Activated naive CD4-positive, alpha-beta T cell treated with anti-CD3 and anti-CD28 coated beads, Interleukin-2, amount 50 U/mL, for 16 hours (primary cell): Measurements from ENCODE around the gene PGS1.
"Not testable (repeated sequence)": the region's sequence is repeated elsewhere in the genome, so short reads cannot be mapped to it uniquely, and the experiment has no call there.

Experiments used
- DNase-seq: peaks from one replicate; pipeline ENCODE4 v3.0.0-alpha.2; 2020

PGS1 gene, protein sequence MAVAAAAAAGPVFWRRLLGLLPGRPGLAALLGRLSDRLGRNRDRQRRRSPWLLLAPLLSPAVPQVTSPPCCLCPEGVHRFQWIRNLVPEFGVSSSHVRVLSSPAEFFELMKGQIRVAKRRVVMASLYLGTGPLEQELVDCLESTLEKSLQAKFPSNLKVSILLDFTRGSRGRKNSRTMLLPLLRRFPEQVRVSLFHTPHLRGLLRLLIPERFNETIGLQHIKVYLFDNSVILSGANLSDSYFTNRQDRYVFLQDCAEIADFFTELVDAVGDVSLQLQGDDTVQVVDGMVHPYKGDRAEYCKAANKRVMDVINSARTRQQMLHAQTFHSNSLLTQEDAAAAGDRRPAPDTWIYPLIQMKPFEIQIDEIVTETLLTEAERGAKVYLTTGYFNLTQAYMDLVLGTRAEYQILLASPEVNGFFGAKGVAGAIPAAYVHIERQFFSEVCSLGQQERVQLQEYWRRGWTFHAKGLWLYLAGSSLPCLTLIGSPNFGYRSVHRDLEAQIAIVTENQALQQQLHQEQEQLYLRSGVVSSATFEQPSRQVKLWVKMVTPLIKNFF

DNA sequence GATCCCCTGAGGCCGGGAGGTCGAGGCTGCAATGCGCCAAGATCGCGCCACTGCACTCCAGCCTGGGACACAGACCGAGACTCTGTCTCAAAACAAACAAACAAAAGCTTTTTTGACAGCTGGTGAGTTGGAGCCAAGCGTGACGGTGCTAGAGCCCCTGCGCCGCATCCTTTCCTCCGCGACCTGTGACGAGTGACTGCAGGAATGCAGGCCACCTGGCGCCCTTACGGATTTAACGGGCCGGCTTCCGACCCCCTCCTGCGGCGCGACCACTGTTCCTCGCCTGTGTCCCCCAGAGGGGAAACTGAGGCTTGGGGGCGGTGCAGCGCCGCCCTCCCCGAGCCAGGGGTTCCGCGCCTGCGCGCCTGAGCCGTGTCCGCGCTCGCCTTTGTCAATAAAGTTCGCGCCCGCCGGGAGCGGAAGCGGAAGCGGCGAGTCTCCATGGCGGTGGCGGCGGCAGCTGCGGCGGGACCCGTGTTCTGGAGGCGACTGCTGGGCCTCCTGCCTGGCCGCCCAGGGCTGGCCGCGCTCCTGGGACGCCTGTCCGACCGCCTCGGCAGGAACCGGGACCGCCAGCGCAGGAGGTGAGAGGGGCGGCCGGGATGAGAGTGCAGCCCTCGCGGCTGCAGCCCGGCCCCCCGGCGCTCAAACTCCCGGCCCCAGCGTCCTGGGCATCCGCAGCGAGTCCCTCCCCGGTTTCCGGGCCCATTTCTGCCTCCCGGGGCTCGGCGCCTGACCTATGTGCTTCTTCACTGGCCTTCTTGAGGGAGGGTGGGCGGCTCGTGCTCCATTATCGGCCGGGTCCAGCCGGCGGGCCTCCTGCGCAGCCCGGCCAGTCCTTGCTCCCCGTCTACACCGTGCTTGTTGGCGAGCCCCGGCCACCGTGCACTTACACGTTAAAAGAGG lies at the start of gene PGS1:
PGS1 (plus strand) TSS at position 425 of the 906 bp plus-strand sequence; CDS start at position 442, 17 bp downstream.
- peak; percentile 83 for DNase-seq

DNA sequence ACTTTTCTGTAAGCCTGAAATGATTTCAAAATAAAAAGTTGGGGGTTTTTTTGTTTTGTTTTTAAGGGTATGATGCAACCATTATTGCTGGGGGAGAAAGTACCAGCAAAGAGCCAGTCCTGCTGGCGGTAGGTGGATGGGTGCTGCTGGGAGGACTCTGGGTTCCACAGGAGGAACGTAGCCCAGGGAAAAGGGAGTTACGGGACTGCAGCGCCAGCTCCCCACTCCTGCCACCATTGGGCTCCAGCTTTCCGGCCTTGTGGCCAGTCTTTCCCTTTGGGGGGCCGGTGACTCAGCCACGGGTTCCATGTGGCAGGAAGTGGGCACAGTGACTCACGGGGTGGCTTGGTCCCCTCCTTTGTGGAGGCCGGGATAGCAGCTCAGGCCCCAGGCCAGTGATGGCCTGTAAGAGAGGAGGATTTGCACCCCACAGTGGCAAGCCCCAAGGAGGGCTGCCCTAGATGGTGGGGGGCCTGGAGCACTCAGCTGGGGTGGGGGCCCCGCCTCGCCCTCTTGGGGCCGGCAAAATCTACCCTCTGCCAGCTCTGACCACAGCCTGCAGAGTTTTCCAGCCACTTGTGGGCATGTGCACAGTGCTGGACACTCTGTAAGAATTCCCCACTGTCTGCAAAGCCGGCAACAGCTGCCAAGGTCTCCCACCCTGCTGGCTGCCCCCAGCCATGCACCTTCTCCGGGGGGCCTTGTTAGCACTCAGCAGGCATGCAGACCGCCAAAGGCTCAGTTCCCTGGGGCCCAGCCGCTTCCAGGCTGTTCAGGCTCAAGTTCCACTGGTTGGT lies 49.0 kb upstream of the PGS1 start:
- no peak for DNase-seq

DNA sequence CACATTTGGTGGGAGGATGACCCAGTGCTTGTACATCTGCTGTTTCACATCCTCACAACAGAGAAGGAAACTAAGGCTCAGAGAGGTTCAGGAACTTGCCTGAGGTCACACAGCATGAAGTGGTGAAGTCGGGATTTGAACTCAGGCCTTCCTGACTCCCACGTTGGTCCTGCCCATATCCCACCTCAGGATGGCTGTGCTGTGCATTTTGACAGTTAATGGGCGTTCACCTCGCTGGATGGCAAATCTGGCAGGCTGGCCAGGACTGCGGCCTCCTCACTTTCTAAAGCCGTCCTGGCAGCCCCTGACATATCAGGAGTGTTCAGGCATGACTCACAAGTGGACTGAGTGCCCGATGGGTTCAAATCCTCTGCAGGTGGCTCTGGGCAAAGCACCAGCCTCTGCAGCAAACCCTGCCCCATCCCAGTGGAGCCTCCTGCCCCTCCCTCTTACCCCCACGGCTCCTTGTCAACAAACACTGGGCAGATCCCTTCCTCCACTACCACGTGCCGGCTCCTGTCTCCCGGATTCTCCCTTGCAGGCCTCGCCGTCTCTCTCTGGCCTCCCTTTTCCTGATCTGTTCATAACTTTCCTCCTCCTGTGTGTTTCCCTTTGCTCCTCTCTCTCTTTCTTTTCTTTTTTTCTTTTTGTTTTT lies 47.8 kb upstream of the PGS1 start:
- no peak for DNase-seq

DNA sequence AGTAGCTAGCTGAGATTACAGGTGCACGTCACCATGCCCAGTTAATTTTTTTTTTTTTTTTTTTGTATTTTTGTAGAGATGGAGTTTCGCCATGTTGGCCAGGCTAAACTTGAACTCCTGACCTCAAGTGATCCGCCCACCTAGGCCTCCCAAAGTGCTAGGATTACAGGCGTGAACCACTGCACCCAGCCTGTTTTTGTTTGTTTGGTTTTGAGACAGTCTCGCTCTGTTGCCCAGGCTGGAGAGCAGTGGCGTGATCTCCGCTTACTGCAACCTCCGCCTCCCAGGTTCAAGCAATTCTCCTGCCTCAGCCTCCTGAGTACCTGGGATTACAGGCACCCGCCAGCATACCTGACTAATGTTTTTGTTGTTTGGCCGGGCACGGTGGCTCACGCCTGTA lies 47.1 kb upstream of the PGS1 start:
- DNase-seq, result not testable (repeated sequence)

DNA sequence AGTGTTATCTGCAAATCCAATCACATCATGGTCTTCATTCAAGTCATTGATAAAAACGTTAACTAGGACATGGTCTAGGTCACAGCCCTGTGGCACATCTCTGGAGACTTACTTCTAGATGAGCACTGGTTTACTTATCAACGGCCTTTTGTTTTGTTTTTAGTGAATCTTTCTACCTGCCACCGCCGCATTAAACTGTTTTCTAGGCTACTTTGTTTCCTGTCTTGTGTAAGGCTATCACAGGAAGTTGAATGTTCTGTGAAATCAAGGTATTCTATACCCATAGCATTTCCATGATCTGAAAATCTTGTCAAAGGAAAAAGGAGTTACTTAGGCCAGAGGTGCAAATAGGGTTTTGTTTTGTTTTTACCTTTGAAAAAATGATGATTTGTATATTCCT lies 45.5 kb upstream of the PGS1 start:
- DNase-seq, result no peak

DNA sequence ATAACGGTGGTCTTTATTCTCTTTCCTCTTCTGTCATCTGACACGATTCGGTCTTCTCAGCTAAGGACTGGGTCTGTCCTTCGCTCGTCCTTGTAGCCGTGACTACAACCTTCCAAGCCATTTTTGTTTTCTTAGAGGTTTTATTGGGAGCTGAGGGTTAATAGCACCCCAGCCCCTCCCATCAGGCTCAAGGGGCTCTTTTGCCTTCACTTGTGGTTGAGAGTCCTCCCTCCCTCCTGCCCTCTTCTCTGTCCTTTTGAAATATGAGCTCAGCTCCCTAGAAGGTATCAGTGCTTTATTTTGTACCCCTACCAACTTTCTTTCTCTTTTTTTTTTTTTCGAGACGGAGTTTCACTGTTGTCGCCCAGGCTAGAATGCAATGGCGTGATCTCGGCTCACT lies 43.2 kb upstream of the PGS1 start:
- no peak for DNase-seq

DNA sequence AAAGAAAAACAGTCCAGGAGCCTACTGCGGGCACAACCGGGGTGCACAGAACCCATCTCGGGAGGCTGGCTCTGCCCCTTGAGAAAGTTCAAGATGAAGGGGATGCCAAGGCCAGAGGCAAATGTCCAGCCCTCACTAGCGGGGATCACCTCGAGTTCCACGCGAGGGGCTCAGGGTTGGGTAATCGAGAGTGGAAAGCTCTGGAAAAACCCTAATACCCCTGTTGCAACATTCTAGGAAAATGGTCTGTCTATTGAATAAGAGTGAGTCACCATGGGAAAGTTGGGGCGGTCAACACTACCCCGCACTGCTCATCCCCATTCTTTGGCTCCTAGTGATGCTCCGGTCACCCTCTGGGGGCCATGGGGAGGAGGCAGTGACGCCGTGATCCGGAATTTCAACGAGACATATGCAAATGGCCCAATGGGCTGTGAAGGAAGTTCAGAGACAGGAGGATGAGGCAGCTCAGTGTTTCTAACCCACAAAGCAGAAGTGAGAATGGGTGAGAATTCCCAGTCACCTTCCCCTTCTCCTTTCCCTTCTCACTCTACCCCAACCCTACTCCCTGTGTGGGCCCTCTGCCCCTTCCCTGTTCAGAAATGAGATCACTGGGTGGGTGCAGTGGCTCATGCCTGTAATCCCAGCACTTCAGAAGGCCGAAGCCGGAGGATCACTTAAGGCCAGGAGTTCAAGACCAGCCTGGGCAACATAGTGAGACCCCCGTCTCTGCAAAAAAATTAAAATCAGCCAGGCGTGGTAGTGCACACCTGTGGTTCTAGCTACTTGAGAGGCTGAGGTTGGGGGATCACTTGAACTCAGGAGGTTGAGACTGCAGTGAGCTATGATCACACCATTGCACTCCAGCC lies 41.0 kb upstream of the PGS1 start:
- DNase-seq, result no peak

DNA sequence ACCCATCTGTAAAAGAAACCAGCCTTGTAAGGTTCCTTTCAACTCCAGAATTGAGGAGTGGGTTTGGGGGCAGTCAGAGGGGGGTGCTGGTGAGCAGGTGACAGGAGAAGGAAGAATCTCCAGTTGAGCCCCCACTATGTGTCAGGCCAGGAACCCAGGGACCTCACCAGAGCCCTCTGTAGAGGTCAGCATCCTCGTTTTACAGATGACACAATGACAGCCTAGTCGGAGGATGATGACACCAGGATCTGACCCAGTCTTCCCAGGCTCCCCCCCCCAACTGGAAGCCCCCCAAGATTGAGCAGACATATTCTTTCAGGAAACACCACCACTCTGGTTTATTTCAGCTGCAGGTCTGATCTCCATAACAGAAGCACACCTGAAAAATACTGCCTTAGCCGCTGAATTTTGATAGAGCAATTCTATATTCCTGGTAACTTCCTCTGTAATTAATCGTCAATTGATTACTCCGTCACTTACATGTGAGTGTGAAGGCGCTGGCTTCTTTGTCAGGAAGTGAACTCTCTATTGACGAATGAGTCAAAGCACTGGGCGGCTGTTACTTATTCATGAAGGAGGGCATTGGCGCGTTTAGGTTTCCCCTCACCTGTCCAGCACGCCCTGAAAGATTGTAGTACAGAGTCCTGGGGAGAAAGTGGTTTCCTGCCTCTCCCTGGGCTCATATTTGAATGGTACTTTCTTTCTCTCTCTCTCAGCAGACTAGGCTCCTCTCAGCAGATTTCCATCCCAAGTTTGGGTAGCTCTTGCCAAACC lies 39.8 kb upstream of the PGS1 start:
- DNase-seq, result no peak

DNA sequence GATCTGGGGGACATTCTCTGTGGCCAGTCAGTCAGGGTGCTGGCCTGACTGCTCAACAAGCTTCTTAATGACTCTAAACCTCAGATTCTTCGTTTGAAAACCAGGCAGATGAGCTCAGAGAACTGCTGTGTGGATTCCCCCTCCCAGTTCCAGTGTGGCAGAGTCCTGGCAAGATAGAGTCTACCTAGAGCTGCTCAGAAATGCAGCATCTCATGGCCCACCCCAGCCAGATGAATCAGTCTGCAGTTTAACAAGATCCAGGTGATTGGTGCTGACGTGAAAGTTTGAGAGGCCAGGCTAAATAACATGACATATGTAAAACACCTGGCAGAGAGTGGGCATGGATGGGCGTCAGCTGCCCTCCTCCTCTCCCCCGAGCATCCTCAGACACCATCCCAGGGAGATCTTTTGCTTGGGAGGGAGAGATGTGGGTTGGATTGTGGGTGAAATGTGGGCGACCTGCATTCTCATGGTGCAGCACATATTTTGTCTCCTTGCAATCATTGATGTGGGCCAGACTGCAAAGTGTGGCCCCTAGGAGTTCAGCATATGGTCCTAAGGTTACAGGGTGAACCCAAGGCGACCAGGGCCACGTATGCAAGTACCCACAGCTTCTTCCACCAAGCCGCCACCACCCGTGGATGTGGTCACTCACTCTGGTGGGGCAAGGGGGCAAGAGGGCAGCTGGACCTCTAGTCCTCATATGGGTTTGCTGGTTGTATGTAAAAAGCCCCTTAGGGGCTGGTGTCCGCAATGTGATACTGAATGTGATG lies 38.1 kb upstream of the PGS1 start:
- no peak for DNase-seq

DNA sequence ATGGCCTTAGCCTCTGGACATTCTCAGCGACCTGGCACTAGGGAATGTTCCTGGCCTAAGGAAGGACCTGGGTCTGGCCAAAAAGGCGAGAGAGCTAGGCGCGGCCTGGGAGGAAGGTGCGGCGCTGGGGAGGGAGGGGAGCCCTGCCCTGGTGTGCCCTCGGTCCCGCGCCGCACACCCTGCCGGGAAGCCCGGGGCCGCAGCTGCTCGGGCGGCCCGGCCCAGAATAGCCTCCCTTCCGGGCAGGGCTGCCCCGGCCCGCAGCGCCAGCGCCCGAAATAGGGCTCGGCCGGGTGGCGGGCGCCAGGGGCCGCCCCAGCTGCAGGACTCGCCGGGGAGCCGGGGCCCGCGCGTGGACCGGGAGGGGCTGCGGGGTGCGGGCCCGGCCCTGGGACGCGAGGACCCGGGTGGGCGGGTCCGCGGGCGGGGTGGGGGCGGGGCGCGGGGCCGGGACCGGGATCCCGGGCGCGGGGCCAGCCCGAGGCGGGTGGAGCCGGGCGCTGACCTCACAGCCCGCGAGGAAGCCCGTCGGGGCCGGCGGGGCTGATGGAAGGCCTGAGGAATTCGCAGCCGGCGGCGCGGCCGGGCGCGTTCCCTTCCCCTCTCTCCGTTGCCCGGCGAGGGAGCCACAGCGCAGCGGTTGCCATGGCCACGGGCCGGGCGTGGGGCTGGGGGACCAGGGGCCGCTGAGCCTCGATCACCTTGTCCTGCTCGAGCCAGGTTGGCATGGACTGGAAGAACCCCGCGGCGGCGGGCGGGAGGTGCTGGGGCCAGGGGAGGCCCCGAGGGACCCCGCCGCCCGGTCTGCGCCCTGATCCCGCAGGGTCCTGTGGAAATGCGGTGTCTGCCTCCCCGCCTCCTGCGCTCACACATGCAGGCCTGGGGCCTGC lies 36.6 kb upstream of the PGS1 start:
- DNase-seq, result no peak

DNA sequence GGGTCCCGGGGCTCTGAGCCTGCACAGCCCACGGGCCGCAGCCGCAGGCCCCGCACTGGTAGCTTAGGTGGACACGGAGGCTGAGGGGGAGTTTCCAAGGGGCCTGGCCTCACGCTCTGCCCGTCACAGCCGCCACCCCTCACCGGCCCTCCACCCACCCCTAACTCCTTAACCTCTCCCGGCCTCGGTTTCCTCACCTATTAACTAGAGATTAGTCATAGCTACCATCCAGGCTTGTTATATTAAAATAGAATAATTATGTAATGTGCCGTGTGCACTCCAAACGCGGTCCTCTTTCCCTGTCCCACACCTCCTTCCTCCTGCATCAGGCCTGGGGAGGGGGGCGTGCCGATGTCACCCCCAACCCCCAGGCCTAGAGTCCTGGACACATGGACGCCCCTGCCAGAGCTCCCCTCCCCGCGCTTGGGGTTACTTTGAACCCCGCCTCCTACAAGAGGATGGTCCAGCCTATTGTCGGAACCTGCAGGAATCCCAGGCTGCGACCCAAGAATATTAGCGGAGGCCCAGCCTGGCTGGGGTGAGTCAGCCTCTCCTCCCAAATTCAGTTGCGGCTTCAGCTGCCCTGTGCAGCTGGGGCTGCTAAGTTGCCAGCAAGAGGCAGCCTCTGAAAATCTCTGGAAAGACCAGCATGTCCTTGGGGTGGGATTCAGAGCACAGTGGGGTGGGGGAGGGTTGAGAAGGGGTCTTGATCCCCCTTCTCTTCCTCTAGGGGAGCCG lies 35.8 kb upstream of the PGS1 start:
- DNase-seq, result no peak

DNA sequence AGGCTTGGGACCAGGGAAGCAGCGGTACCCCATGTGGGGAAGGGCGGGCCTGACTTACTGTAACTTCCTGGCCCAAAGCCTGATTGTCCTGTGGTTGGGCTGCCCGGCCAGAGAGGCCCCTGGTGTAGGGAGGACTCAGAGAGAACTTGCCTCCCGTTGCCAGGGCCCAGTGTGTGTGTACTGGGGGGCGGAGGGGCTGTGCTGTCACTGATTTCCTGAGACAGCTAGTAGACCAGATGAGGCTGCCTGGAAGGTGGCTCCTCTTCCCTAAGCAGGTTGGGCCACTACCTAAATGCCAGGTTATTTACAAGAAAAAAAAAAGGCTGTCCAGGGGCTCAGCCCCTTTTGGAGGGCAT lies 35.3 kb upstream of the PGS1 start:
- DNase-seq, result no peak

DNA sequence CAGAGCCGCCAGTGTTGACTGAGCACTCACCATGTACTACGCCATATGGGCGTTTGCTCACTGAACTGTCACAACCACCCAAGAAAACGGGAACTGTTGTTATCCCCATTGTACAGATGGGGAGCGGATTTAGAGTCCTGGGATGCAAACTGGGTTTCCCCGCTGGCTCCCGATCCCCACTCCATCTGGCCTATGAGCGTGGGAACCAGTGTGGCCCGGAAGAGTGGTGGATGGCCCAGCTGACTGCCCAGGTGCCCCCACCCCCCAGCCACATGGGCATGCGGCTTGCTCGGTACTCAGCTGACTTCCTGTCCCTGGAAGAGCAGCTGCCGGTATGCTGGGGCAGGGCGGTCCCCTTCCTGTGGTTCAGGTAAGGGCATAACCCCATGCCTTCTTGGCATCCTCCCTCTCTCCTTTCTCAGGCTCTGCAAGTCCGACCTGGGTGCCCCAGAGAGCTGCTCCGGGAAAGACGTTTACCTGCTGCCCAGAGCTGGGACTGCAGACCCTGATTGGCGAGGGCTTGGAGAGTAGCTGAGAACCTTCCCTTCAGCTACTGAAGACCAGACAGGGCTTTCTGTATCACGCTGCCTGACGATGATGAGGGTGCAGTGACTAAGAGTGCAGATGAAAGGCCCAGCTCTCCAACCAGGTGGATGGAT lies 34.8 kb upstream of the PGS1 start:
- peak; percentile 62 for DNase-seq

DNA sequence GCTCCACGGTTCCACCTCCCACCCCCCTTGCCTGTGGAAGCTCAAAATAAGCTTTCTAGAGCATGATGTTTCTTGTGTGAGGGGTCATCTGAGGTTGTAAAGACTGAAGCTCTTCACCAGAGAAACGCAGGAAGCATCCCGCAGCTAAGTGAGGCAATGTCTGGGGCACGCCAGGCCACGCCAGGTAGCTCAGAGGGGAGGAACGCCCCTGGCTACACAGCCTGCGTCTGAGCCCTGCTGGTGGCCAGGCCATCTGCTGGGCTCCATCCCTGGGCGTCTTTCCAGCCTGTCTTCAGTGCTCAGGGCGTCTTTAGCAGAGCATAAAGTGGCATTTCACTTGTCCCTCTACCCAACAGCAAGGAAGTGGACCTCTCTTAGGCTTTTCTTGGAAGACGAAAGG lies 33.8 kb upstream of the PGS1 start:
- DNase-seq, result no peak

DNA sequence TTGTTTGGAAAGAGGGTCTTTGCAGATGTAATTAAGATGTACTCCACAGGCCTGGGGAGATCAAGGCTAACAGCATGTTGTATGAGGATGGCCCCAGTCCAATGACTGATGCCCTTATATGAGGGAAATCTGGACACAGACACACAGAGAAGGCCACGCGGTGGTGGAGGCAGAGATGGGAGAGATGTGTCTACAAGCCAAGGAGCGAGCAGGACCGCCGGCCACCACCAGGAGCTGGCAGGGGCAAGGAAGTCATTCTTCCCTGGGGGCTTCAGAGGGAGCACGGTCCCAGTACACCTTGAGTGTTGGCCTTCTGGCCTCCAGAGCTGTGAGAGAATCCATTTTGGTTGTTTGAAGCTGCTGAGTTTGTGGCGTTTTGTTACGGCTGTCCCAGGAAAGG lies 33.3 kb upstream of the PGS1 start:
- DNase-seq, result no peak

DNA sequence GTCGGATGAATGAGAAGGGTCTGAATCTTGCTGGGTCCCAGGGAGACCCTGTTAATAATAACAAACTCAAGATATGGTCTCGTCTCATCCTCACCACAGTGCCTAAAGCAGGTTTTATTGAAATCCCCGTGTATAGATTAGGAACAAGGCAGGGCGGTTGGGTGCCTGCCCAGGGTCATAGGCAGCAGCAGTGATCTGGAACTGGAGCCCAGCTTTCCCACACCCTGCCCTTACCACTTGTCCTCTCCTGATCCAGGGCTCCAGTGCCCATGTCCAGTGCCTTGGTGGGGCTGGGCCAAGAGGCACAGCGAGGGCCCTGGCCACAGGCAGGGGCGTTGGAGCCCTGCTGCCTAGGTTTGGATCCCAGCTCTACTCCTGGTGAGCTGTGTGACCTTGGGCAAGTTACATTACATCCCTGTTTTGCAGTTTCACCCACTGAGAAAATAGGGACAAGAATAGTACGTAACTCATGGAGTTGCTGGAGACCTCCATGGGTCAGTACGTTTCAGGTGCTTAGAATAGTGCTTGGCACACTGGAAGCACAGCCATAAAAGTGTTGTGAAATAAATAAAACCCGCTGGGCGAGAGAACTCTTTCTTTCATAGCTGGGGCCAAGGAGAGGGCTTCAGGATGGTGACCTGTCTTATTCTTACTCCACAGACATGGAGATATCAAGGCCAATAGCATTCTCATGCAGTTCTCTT lies 32.5 kb upstream of the PGS1 start:
- DNase-seq, result no peak
